Measurements from ENCODE around the gene LNX2.

The LNX2 gene

DNA sequence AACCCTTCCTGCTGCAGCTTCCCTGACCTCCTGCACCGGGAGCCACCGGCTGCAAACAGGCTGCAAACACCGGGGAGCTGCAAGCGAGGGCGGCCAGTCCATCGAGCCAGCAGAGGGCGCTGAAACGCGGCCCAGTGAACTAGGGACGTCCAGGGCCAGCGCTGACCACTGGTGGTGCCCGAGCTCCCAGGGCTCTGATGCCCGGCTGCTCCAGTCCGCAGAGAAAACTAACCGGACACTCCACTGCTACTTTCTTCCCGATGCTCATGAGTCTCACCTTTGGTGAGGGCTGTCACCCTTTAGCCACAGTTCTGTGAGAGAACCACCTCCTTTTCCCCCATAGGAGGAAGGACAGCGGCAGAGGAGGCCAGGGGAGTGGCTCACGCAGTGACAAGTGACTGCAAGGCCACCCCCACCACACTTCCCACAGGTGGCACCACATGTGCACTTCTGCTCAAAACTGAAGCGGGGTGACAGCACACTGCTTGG lies 87.1 kb downstream of the LNX2 start:
- no peaks in the 10 kb centered on the region for H3K9me3 ChIP-seq (ENCODE audit: control insufficient read depth, insufficient read depth, low read depth, low read length)
- no peaks in the 10 kb centered on the region for H3K4me1 ChIP-seq (ENCODE audit: control insufficient read depth, insufficient read depth, low read length)
- no peak overlapping the region; the same call in none of the 2 replicates for H3K4me3 ChIP-seq (ENCODE audit: low read depth, low read length)
- no peak overlapping the region for H3K27ac ChIP-seq (ENCODE audit: extremely low read depth, low read depth, low read length)
- ChIA-PET CTCF (interaction anchor here (0.6 to 4.0 kb wide), 17 partner anchors 10 to 420 kb away, joined by 3 to 32 read pairs (median 4); partner anchors contain the start of gene LNX2), POLR2A (interaction anchor here (1.4 kb wide), 1 partner anchor 88 kb away, joined by 7 read pairs; the partner anchor contains the start of gene LNX2)
- H3K36me3 ChIP-seq (ENCODE audit: control insufficient read depth in 2 of 2, insufficient read depth in 1 of 2, low read length in 2 of 2): peaks cover 0 to 3% of the 10 kb centered on the region in 2 experiments; a peak in 1 of 3 replicates
- TF ChIP-seq ZEB2 (tag by site-specific recombination; IDR thresholded peaks at IDR 0.05) (0 out of 2 replicates have a peak, but pooled peaks have one; percentile 25), HOXC10 (CRISPR knock-in tag; IDR thresholded peaks at IDR 0.05) (no peak), ZNF76 (tag by site-specific recombination; IDR thresholded peaks at IDR 0.05; ENCODE audit: borderline replicate concordance, low read depth) (no peak), ZNF248 (tag by site-specific recombination; IDR thresholded peaks at IDR 0.05) (no peak), ZNF837 (tag by site-specific recombination; IDR thresholded peaks at IDR 0.05) (no peak), YY1 (tag by site-specific recombination; IDR thresholded peaks at IDR 0.05) (no peak), ZNF777 (tag by site-specific recombination; IDR thresholded peaks at IDR 0.05; ENCODE audit: borderline replicate concordance) (no peak), GLI2 (tag by site-specific recombination; IDR thresholded peaks at IDR 0.05; ENCODE audit: borderline replicate concordance, low read depth) (no peak), SP3 (tag by site-specific recombination; IDR thresholded peaks at IDR 0.05) (no peak), KLF1 (tag by site-specific recombination; IDR thresholded peaks at IDR 0.05) (no peak), ZNF555 (tag by site-specific recombination; conservative IDR thresholded peaks at IDR 0.05) (no peak), ZBTB7A (tag by site-specific recombination; IDR thresholded peaks at IDR 0.05; ENCODE audit: low read depth) (no peak), FEZF1 (tag by site-specific recombination; IDR thresholded peaks at IDR 0.05) (no peak), ZNF366 (tag by site-specific recombination; conservative IDR thresholded peaks at IDR 0.05) (no peak), ZNF610 (tag by site-specific recombination; IDR thresholded peaks at IDR 0.05; ENCODE audit: borderline replicate concordance) (no peak), ZNF830 (tag by site-specific recombination; IDR thresholded peaks at IDR 0.05; ENCODE audit: low read depth) (no peak), ZNF654 (tag by site-specific recombination; IDR thresholded peaks at IDR 0.05; ENCODE audit: low read depth) (peak; percentile 47), TCF7L2 (IDR thresholded peaks at IDR 0.05; ENCODE audit: borderline replicate concordance, low read depth, low read length) (no peak)
- TF ChIP-seq, protein P1, sequence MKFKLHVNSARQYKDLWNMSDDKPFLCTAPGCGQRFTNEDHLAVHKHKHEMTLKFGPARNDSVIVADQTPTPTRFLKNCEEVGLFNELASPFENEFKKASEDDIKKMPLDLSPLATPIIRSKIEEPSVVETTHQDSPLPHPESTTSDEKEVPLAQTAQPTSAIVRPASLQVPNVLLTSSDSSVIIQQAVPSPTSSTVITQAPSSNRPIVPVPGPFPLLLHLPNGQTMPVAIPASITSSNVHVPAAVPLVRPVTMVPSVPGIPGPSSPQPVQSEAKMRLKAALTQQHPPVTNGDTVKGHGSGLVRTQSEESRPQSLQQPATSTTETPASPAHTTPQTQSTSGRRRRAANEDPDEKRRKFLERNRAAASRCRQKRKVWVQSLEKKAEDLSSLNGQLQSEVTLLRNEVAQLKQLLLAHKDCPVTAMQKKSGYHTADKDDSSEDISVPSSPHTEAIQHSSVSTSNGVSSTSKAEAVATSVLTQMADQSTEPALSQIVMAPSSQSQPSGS (tag by site-specific recombination; IDR thresholded peaks at IDR 0.05; ENCODE audit: low read depth): no peak
- TF ChIP-seq, protein P2, sequence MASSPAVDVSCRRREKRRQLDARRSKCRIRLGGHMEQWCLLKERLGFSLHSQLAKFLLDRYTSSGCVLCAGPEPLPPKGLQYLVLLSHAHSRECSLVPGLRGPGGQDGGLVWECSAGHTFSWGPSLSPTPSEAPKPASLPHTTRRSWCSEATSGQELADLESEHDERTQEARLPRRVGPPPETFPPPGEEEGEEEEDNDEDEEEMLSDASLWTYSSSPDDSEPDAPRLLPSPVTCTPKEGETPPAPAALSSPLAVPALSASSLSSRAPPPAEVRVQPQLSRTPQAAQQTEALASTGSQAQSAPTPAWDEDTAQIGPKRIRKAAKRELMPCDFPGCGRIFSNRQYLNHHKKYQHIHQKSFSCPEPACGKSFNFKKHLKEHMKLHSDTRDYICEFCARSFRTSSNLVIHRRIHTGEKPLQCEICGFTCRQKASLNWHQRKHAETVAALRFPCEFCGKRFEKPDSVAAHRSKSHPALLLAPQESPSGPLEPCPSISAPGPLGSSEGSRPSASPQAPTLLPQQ (tag by site-specific recombination; IDR thresholded peaks at IDR 0.05): no peak
- TF ChIP-seq, protein P3, sequence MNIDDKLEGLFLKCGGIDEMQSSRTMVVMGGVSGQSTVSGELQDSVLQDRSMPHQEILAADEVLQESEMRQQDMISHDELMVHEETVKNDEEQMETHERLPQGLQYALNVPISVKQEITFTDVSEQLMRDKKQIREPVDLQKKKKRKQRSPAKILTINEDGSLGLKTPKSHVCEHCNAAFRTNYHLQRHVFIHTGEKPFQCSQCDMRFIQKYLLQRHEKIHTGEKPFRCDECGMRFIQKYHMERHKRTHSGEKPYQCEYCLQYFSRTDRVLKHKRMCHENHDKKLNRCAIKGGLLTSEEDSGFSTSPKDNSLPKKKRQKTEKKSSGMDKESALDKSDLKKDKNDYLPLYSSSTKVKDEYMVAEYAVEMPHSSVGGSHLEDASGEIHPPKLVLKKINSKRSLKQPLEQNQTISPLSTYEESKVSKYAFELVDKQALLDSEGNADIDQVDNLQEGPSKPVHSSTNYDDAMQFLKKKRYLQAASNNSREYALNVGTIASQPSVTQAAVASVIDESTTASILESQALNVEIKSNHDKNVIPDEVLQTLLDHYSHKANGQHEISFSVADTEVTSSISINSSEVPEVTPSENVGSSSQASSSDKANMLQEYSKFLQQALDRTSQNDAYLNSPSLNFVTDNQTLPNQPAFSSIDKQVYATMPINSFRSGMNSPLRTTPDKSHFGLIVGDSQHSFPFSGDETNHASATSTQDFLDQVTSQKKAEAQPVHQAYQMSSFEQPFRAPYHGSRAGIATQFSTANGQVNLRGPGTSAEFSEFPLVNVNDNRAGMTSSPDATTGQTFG (tag by site-specific recombination; IDR thresholded peaks at IDR 0.05; ENCODE audit: borderline replicate concordance): no peak
- TF ChIP-seq, protein P4, sequence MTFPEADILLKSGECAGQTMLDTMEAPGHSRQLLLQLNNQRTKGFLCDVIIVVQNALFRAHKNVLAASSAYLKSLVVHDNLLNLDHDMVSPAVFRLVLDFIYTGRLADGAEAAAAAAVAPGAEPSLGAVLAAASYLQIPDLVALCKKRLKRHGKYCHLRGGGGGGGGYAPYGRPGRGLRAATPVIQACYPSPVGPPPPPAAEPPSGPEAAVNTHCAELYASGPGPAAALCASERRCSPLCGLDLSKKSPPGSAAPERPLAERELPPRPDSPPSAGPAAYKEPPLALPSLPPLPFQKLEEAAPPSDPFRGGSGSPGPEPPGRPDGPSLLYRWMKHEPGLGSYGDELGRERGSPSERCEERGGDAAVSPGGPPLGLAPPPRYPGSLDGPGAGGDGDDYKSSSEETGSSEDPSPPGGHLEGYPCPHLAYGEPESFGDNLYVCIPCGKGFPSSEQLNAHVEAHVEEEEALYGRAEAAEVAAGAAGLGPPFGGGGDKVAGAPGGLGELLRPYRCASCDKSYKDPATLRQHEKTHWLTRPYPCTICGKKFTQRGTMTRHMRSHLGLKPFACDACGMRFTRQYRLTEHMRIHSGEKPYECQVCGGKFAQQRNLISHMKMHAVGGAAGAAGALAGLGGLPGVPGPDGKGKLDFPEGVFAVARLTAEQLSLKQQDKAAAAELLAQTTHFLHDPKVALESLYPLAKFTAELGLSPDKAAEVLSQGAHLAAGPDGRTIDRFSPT (tag by site-specific recombination; IDR thresholded peaks at IDR 0.05): 0 out of 2 replicates have a peak, but pooled peaks have one; percentile 18
- TF ChIP-seq, protein P5, sequence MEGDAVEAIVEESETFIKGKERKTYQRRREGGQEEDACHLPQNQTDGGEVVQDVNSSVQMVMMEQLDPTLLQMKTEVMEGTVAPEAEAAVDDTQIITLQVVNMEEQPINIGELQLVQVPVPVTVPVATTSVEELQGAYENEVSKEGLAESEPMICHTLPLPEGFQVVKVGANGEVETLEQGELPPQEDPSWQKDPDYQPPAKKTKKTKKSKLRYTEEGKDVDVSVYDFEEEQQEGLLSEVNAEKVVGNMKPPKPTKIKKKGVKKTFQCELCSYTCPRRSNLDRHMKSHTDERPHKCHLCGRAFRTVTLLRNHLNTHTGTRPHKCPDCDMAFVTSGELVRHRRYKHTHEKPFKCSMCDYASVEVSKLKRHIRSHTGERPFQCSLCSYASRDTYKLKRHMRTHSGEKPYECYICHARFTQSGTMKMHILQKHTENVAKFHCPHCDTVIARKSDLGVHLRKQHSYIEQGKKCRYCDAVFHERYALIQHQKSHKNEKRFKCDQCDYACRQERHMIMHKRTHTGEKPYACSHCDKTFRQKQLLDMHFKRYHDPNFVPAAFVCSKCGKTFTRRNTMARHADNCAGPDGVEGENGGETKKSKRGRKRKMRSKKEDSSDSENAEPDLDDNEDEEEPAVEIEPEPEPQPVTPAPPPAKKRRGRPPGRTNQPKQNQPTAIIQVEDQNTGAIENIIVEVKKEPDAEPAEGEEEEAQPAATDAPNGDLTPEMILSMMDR (tag by site-specific recombination; IDR thresholded peaks at IDR 0.05): peak; percentile 93

Measured in HEK293 (cell line).